GM18502 (cell line): Measurements from ENCODE around the gene SYNPO2.

Source experiments
- ATAC-seq: cut with Tn5 transposase; IDR thresholded peaks from one replicate; pipeline ENCODE4 v1.9.1; 2021; ENCODE audit warnings: mild to moderate bottlenecking; ENCODE audit not compliant: unreplicated experiment, poor library complexity

SYNPO2 gene

GRCh38 chr4:118879409-118879808, 9.2 kb upstream of the SYNPO2 start:
- no peak for ATAC-seq

- ATAC-seq = no peak
These were observed 7.0 kb upstream of the SYNPO2 start for GRCh38 chr4:118881512-118882146.

DNA sequence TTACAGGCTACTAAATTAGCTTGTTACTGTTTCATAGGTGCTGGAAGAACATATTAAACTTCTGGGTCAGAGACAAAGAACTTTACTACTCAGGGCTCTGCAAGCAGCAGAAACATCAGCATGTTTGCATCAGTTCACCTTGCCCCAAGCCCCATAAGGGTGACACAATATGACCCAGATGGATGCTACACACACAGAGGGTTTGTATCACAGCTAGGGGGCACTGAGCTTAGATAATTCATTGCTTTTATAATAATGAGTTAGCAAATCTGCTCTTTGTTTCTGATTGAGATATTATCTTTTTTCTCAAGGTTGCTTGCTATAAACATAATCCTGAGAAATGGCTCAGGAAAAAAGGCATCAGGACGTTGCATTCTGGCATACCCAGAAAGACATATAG, 4.8 kb upstream of the SYNPO2 start:
- ATAC-seq = no peak

GRCh38 chr4:118884716-118885115, 3.9 kb upstream of the SYNPO2 start:
- ATAC-seq = no peak

- ATAC-seq = no peak
These were observed 648 bp downstream of the SYNPO2 start for GRCh38 chr4:118889312-118889691.

GRCh38 chr4:118894034-118894433, 5.4 kb downstream of the SYNPO2 start:
- ATAC-seq = no peak

- no peak for ATAC-seq
These were observed 9.6 kb downstream of the SYNPO2 start for GRCh38 chr4:118898221-118898620.

DNA sequence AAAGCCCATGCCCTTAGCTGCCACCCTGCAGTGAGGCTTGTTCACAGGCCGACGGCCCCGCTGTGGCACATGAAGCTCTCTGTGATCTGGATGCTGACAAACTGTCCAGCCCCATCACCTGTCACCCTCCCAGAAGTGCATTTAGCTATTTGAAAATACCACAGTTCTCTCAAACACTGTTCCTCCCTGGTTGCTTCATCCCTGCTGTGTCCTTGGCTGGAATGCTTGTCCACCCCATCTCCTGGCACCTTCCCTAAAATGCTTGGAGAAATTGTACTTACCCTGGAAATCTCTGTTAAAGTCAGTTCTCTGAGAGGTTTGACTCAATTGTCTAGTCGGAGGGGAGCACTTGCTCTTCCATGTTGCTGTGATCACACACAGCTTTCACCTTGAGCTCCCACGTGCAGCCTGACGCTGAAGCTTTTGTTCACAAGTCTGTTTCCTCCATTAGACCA, 10.1 kb downstream of the SYNPO2 start:
- ATAC-seq = no peak

GRCh38 chr4:118904418-118904817, 15.8 kb downstream of the SYNPO2 start:
- no peak for ATAC-seq

- no peak for ATAC-seq
These were observed 16.3 kb downstream of the SYNPO2 start for GRCh38 chr4:118904935-118905334.

GRCh38 chr4:118905566-118905965, 16.9 kb downstream of the SYNPO2 start:
- ATAC-seq = no peak

DNA sequence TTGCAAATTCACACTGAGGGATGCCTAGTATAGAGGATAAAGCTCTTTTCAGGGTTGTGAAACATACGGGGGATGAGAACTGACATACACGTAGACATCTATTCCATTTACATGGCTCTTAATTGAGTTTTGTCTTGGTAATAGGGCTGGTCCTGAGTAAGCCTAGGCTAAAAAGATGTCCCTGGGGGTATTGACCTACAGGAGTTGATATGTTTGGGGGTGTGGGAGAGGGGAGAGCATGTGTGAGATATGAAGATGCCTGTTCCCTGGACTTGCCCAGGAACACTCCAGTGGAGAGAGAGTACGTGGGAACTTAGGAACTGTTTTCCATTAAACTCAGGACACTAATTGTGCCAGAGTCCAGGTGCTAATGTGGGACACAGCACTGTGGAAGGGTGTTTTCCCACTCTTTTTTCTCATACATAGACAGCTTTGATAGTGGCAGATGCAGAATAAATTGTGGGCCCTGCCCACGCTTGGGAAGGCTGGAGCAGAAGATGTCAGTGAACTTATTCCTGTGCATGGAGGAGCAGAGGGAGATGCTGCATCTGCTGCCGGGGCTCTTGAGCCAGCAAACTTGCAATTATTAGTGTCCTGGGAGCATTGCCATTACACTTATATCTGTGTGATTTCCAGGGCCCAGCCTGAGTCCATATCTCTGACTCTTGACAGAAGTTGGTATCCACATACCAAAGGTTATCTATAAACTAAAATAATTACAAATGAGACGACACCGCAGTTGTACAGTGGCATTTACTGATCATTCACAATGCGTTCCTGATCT, 20.7 kb downstream of the SYNPO2 start:
- no peak for ATAC-seq

- ATAC-seq = no peak
These were observed 21.6 kb downstream of the SYNPO2 start for GRCh38 chr4:118910221-118910620.

GRCh38 chr4:118911238-118911703, 22.6 kb downstream of the SYNPO2 start:
- ATAC-seq = no peak

- ATAC-seq = no peak
These were observed 26.8 kb downstream of the SYNPO2 start for GRCh38 chr4:118915468-118915867.

DNA sequence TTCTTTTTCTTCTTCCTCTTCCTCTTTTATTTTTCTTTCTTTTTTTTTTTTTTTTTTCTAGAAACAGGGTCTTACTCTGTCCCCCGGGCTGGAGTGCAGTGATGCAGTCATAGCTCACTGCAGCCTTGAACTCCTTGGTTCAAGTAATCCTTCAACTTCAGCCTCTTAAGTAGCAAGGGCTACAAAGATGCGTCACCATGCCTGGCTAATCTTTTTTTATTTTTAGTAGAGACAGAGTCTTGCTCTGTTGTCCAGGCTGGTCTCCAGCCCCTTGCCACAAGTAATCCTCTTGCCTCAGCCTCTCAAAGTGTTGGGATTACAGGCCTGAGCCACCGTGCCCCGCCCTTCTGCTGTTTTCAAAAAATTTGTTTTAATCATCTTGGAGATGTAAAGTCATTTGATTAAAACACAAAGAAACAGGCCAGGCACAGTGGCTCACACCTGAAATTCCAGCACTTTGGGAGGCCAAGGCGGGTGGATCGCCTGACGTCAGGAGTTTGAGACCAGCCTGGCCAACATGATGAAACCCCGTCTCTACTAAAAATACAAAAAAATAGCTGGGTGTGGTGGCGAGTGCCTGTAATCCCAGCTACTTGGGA, 28.1 kb downstream of the SYNPO2 start:
- ATAC-seq = no peak

GRCh38 chr4:118917582-118917981, 28.9 kb downstream of the SYNPO2 start:
- no peak for ATAC-seq

- ATAC-seq = no peak
These were observed 29.7 kb downstream of the SYNPO2 start for GRCh38 chr4:118918388-118918787.

DNA sequence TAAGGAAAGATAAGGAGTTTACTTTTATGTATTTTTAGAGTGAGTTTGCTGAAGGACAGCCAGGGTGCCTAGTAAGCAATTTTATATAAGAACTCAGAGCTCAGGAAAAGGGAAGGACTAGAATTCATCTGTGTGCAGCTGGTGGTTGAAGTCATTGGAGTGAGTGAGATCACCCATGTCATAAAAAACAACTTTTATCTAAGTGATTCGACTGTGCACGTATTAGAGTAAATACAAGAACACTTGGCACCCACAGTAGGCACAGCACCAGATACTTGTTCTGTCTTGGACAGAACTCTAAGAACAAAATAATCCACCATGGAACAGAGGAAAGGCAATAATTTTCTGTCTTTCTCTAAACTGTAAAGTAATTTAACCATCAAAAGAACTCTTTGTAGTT, 31.6 kb downstream of the SYNPO2 start:
- no peak for ATAC-seq

GRCh38 chr4:118921786-118922185, 33.1 kb downstream of the SYNPO2 start:
- no peak for ATAC-seq

- no peak for ATAC-seq
These were observed 35.2 kb downstream of the SYNPO2 start for GRCh38 chr4:118923891-118924290.
